Activated CD8-positive, alpha-beta T cell treated with anti-CD3 and anti-CD28 coated beads for 36 hours (primary cell): ENCODE measurements around the gene DDX10. TPM values are rescaled to one million over a fixed set of nuclear protein-coding genes. Genes with fewer than 3 reads are reported as not detected.

Experiments used
- ATAC-seq: fragments of 200-7000 bp; cut with Tn5 transposase; one replicate; pipeline ENCODE4 v1.10.0; 2021; ENCODE audit warnings: mild to moderate bottlenecking, moderate library complexity
- CTCF ChIA-PET: fragments of 350-600 bp; sonication (Branson Sonifier 250); formaldehyde crosslinking; loops from one replicate; lab custom pipeline; 2021; ENCODE audit warnings: antibody characterized with exemption; lab: Charles Lee
- POLR2A ChIA-PET: fragments of 350-600 bp; sonication (Branson Sonifier 250); formaldehyde crosslinking; loops from one replicate; lab custom pipeline; 2021; ENCODE audit warnings: antibody characterized with exemption; lab: Charles Lee
- DNase-seq: peaks from one replicate; pipeline ENCODE4 v3.0.0-alpha.2; 2020
- H3K27ac Mint-ChIP-seq: one replicate; pipeline ENCODE4 v1.8.0; 2021; ENCODE audit warnings: mild to moderate bottlenecking, mixed read lengths
- H3K27me3 Mint-ChIP-seq: one replicate; pipeline ENCODE4 v1.8.0; 2021; ENCODE audit warnings: mixed read lengths
- H3K36me3 Mint-ChIP-seq: one replicate; pipeline ENCODE4 v1.8.0; 2021; ENCODE audit warnings: low read depth, mixed read lengths
- H3K4me1 Mint-ChIP-seq: one replicate; pipeline ENCODE4 v1.8.0; 2021; ENCODE audit warnings: low read depth, mixed read lengths
- H3K4me3 Mint-ChIP-seq: one replicate; pipeline ENCODE4 v1.8.0; 2021; ENCODE audit warnings: mild to moderate bottlenecking, moderate library complexity, mixed read lengths
- H3K9me3 Mint-ChIP-seq: one replicate; pipeline ENCODE4 v1.8.0; 2021; ENCODE audit warnings: mixed read lengths
- intact Hi-C: fragments of 100-400 bp; cut with micrococcal nuclease; formaldehyde crosslinking; loops from one replicate; pipeline ENCODE4 v1.10.0; 2022
- total RNA-seq, 2 experiments: library from RNA; stranded (reverse); gene quantifications; one replicate each; pipeline ENCODE4 v1.2.3, GENCODE V29; 2021
- TF ChIP-seq, protein P1 (sequence below): fragments of 200-600 bp; IDR thresholded peaks from one replicate; pipeline ENCODE4 v1.8.0; 2022; ENCODE audit warnings: antibody characterized with exemption, mild to moderate bottlenecking

Gene DDX10
- total RNA-seq, 2 experiments from 2014 or later: 45.4 to 46.3 TPM

DNA sequence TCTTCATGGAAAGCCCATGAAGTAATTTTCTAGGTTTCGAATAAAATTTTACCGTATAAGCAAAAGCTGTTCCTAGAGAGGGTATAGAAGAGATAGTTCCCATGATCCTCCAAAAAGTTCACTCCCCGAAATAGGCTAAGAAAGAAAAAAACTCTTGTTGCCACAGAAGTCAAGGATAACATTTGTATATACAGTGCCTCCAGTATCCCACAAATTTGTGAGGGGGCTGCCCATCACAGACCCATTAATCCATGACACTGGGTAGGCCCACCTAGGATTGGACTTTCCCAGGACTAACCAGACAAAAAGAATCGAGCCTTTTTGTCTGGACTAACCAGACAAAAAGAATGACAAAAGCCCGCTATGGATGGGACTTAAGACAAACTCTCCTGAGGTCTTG lies 233.0 kb downstream of the DDX10 start:
- ChIA-PET POLR2A (no interaction called here), CTCF (no interaction called here)
- H3K27ac Mint-ChIP-seq: no peak overlapping the region
- H3K36me3 Mint-ChIP-seq: peaks cover 20% of the 10 kb centered on the region
- ATAC-seq (no peak), DNase-seq (no peak)
- H3K4me3 Mint-ChIP-seq: no peak overlapping the region
- H3K27me3 Mint-ChIP-seq: no peaks in the 10 kb centered on the region
- peaks cover 2% of the 10 kb centered on the region for H3K9me3 Mint-ChIP-seq
- intact Hi-C loops: no loop called here
- TF ChIP-seq, protein P1, sequence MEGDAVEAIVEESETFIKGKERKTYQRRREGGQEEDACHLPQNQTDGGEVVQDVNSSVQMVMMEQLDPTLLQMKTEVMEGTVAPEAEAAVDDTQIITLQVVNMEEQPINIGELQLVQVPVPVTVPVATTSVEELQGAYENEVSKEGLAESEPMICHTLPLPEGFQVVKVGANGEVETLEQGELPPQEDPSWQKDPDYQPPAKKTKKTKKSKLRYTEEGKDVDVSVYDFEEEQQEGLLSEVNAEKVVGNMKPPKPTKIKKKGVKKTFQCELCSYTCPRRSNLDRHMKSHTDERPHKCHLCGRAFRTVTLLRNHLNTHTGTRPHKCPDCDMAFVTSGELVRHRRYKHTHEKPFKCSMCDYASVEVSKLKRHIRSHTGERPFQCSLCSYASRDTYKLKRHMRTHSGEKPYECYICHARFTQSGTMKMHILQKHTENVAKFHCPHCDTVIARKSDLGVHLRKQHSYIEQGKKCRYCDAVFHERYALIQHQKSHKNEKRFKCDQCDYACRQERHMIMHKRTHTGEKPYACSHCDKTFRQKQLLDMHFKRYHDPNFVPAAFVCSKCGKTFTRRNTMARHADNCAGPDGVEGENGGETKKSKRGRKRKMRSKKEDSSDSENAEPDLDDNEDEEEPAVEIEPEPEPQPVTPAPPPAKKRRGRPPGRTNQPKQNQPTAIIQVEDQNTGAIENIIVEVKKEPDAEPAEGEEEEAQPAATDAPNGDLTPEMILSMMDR: no peak
- peaks cover 12% of the 10 kb centered on the region for H3K4me1 Mint-ChIP-seq

DNA sequence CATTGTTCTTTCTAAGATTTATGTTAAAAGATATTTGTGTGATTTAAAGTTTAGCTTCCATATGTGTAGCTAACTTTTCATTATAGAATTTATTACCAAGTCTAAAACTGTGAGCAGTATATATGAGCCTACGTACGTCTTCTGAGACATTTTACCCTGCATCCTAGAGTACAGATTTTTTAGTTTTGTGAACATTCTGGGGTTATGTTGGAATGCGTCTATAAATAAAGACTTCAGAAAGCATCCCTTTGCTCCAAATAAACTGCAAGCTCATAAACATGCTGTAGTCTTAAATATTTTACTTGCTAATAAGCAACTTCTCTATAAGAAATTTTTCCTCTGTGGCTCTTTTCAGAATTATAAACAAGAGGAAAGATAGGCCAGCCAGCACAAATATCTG lies 236.5 kb downstream of the DDX10 start:
- H3K36me3 Mint-ChIP-seq: peaks cover 24% of the 10 kb centered on the region
- peaks cover 2% of the 10 kb centered on the region for H3K9me3 Mint-ChIP-seq
- H3K27ac Mint-ChIP-seq: no peak overlapping the region
- intact Hi-C loops: no loop called here
- no peaks in the 10 kb centered on the region for H3K27me3 Mint-ChIP-seq
- ChIA-PET POLR2A (no interaction called here), CTCF (no interaction called here)
- TF ChIP-seq, protein P1: no peak
- H3K4me1 Mint-ChIP-seq: peaks cover 2% of the 10 kb centered on the region
- no peak overlapping the region for H3K4me3 Mint-ChIP-seq
- ATAC-seq: no peak
- DNase-seq: no peak

DNA sequence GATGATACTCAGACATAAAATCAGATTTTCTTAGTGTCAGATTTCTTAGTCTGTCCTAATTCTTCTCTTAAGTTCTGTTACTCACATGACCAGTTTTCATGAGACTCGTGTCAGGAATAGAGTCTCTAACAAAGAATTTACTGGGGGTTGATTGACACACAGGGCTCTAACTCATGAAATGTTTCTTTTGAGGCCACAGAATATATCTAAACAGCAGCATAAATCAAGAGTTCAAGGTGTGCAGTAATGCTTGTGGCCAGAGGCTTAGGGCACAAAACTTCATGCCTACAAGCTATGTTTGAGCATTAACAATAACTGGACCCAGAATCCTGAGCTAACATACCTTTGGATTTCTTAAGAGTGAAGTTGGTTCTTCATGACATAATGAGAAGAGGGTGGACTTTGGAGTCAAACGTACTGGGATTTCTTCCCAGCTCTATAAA lies 237.2 kb downstream of the DDX10 start:
- POLR2A ChIA-PET: no interaction called here
- ATAC-seq: no peak
- H3K4me3 Mint-ChIP-seq: no peak overlapping the region

DNA sequence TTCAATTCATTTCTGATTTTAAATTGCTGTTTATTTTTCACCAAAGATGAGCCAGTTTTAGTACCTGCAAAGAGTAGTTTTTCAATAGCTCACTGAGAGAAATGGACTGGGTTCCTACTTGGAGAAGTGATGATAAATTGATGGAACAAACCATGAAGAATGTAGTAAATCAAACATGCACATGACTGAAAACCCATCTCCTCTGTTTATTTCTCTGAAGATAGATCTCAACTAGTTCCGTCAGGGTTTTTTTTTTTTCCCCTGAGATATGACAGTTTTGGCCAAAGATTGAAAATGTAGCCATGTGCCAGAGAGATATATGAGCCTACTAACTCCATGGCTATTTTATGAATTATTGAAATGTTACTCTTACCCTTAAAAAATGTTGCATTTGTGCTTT lies 239.6 kb downstream of the DDX10 start:
- Mint-ChIP-seq H3K27me3 (no peaks in the 10 kb centered on the region), H3K36me3 (peaks cover 8% of the 10 kb centered on the region), H3K4me1 (no peaks in the 10 kb centered on the region), H3K4me3 (no peak overlapping the region), H3K27ac (no peak overlapping the region), H3K9me3 (no peaks in the 10 kb centered on the region)
- no peak for ATAC-seq
- no peak for DNase-seq
- TF ChIP-seq, protein P1: no peak
- POLR2A ChIA-PET: no interaction called here
- intact Hi-C loops: no loop called here
- CTCF ChIA-PET: no interaction called here

More for the DNA sequence above, 237.2 kb downstream of the DDX10 start:
- CTCF ChIA-PET: interaction anchor here (0.7 kb wide), 1 partner anchor 13 kb away, joined by 4 read pairs; no protein-coding TSS in a partner anchor
- DNase-seq: no peak
- peaks cover 2% of the 10 kb centered on the region for H3K9me3 Mint-ChIP-seq
- H3K36me3 Mint-ChIP-seq: peaks cover 22% of the 10 kb centered on the region
- intact Hi-C loops: no loop called here
- TF ChIP-seq, protein P1: no peak
- H3K27me3 Mint-ChIP-seq: no peaks in the 10 kb centered on the region
- no peak overlapping the region for H3K27ac Mint-ChIP-seq
- no peaks in the 10 kb centered on the region for H3K4me1 Mint-ChIP-seq

DNA sequence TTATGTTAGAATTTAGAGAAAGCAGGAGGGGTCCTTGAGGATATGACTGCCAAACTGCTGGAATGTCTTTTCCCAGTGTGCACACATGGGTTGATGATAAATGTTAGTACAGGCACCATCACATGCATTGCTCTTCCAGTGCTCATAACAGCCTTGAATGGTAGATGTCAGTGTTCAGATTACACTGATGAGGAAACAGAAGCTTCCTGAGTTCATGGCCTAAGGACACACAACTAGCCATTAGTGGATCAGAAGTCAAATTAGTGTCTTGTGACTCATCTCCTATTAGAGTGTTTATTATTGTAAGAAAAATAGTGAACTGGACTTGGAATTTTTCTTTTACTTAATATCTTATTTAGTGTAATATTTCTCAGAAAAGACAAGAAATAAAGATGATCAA lies 241.5 kb downstream of the DDX10 start:
- no peaks in the 10 kb centered on the region for H3K4me1 Mint-ChIP-seq
- no peaks in the 10 kb centered on the region for H3K9me3 Mint-ChIP-seq
- TF ChIP-seq, protein P1: no peak
- no peak for ATAC-seq
- ChIA-PET POLR2A (no interaction called here), CTCF (no interaction called here)
- DNase-seq: no peak
- intact Hi-C loops: no loop called here
- H3K4me3 Mint-ChIP-seq: no peak overlapping the region
- no peak overlapping the region for H3K27ac Mint-ChIP-seq
- peaks cover 12% of the 10 kb centered on the region for H3K36me3 Mint-ChIP-seq
- no peaks in the 10 kb centered on the region for H3K27me3 Mint-ChIP-seq
